OCI-LY3 (cell line): ENCODE measurements around the gene RPL18.

Experiments used
- H2AFZ ChIP-seq: fragments of 200-600, 300-600 bp; shearing (Covaris generic); 2 replicates; pipeline ENCODE4 v1.6.0; 2014; ENCODE audit warnings: antibody characterized with exemption, low read depth, low read length
- H3K27ac ChIP-seq: fragments of 200-600, 300-600 bp; sonication (generic); 2 replicates; pipeline ENCODE4 v1.5.1; 2014; ENCODE audit warnings: mild to moderate bottlenecking, low read length, moderate library complexity, mixed read lengths
- H3K27me3 ChIP-seq: fragments of 200-600, 300-600 bp; sonication (generic); 2 replicates; pipeline ENCODE4 v1.6.1; 2014; ENCODE audit warnings: low read depth, low read length, mixed read lengths
- H3K36me3 ChIP-seq: fragments of 200-600, 300-600 bp; sonication (generic); replicated peaks from 2 replicates; pipeline ENCODE3; 2014; ENCODE audit warnings: low read depth, low read length, mixed read lengths
- H3K4me1 ChIP-seq: fragments of 300-600, 200-600 bp; sonication (generic); 2 replicates; pipeline ENCODE4 v1.6.1; 2014; ENCODE audit warnings: low read length, mixed read lengths
- H3K4me2 ChIP-seq: fragments of 200-600, 300-600 bp; sonication (generic); 2 replicates; pipeline ENCODE4 v1.6.1; 2014; ENCODE audit warnings: low read length, mixed read lengths
- H3K4me3 ChIP-seq: fragments of 300-600, 200-600 bp; sonication (generic); 2 replicates; pipeline ENCODE4 v1.5.1; 2014; ENCODE audit warnings: antibody characterized with exemption, mild to moderate bottlenecking, low read length, moderate library complexity
- H3K79me2 ChIP-seq: fragments of 300-600, 200-600 bp; shearing (Covaris generic); 2 replicates; pipeline ENCODE4 v1.6.1; 2014; ENCODE audit warnings: mild to moderate bottlenecking, low read length, mixed read lengths
- H3K9ac ChIP-seq: fragments of 300-600, 200-600 bp; shearing (Covaris generic); 2 replicates; pipeline ENCODE4 v1.6.0; 2014; ENCODE audit warnings: mild to moderate bottlenecking, low read length, moderate library complexity
- H3K9me3 ChIP-seq: fragments of 200-600, 300-600 bp; shearing (Covaris generic); 2 replicates; pipeline ENCODE4 v1.6.1; 2014; ENCODE audit warnings: low read length, mixed read lengths; ENCODE audit not compliant: insufficient read depth
- H4K20me1 ChIP-seq: fragments of 200-600, 300-600 bp; sonication (generic); 2 replicates; pipeline ENCODE4 v1.6.1; 2016; ENCODE audit warnings: low read length, mixed read lengths; ENCODE audit not compliant: insufficient read depth
- CTCF ChIP-seq: fragments of 200-600, 300-600 bp; sonication (generic); IDR thresholded peaks from 2 replicates; pipeline ENCODE4 v1.5.1; 2014; ENCODE audit warnings: antibody characterized with exemption, low read length, low read depth
- EZH2phosphoT487 ChIP-seq: fragments of 200-600 bp; shearing (Covaris generic); IDR thresholded peaks from 2 replicates; pipeline ENCODE4 v1.6.1; 2018; ENCODE audit warnings: antibody characterized with exemption, mixed run types, low read depth

RPL18 gene

GRCh38 chr19:48595171-48595570 is 23.8 kb downstream of the RPL18 start:
- no peak overlapping the region for H3K9ac ChIP-seq
- no peaks in the 10 kb centered on the region for H3K79me2 ChIP-seq

GRCh38 chr19:48591021-48591420 is 28.0 kb downstream of the RPL18 start:
- H3K4me3 ChIP-seq, result no peak overlapping the region
- H3K9me3 ChIP-seq, result no peaks in the 10 kb centered on the region
- H3K4me2 ChIP-seq, result no peak overlapping the region
- H4K20me1 ChIP-seq, result no peaks in the 10 kb centered on the region
- TF ChIP-seq EZH2phosphoT487 (no peak), CTCF (no peak)
- H2AFZ ChIP-seq, result no peak overlapping the region
- H3K9ac ChIP-seq, result no peak overlapping the region
- peaks cover 5% of the 10 kb centered on the region; the same call in 1 of the 2 replicates for H3K4me1 ChIP-seq
- no peaks in the 10 kb centered on the region for H3K79me2 ChIP-seq
- H3K36me3 ChIP-seq, result no peaks in the 10 kb centered on the region
- H3K27me3 ChIP-seq, result no peaks in the 10 kb centered on the region
- H3K27ac ChIP-seq, result no peak overlapping the region

More at GRCh38 chr19:48595171-48595570, 23.8 kb downstream of the RPL18 start:
- no peaks in the 10 kb centered on the region for H3K9me3 ChIP-seq
- H3K27me3 ChIP-seq, result no peaks in the 10 kb centered on the region
- H3K27ac ChIP-seq, result no peak overlapping the region
- H3K4me3 ChIP-seq, result no peak overlapping the region
- no peak for TF ChIP-seq EZH2phosphoT487
- TF ChIP-seq CTCF, result no peak
- no peak overlapping the region for H2AFZ ChIP-seq
- no peaks in the 10 kb centered on the region for H3K36me3 ChIP-seq
- H3K4me1 ChIP-seq, result peaks cover 7% of the 10 kb centered on the region
- no peaks in the 10 kb centered on the region for H4K20me1 ChIP-seq
- no peak overlapping the region for H3K4me2 ChIP-seq

- Histone ChIP-seq H2AFZ (peak overlapping the region; percentile 79), H3K27me3 (no peaks in the 10 kb centered on the region), H3K36me3 (no peaks in the 10 kb centered on the region), H3K27ac (no peak overlapping the region), H3K79me2 (no peaks in the 10 kb centered on the region), H3K4me1 (peaks cover 8% of the 10 kb centered on the region; the same call in 1 of the 2 replicates), H3K9me3 (no peaks in the 10 kb centered on the region), H3K4me2 (peak overlapping the region; percentile 83), H4K20me1 (no peaks in the 10 kb centered on the region), H3K9ac (peak overlapping the region; percentile 59), H3K4me3 (peak overlapping the region; percentile 81)
- TF ChIP-seq EZH2phosphoT487, result no peak
- TF ChIP-seq CTCF, result peak; percentile 99
Measured at GRCh38 chr19:48588670-48589401, 30.1 kb downstream of the RPL18 start.

GRCh38 chr19:48587387-48587786 is 31.6 kb downstream of the RPL18 start:
- no peak overlapping the region for H3K9ac ChIP-seq

More at GRCh38 chr19:48587387-48587786, 31.6 kb downstream of the RPL18 start:
- Histone ChIP-seq H3K36me3 (no peaks in the 10 kb centered on the region), H3K4me3 (no peak overlapping the region), H3K27me3 (no peaks in the 10 kb centered on the region), H2AFZ (no peak overlapping the region), H3K27ac (no peak overlapping the region), H3K4me1 (peaks cover 8% of the 10 kb centered on the region; the same call in 1 of the 2 replicates), H3K4me2 (no peak overlapping the region), H3K79me2 (no peaks in the 10 kb centered on the region), H4K20me1 (no peaks in the 10 kb centered on the region), H3K9me3 (no peaks in the 10 kb centered on the region)
- no peak for TF ChIP-seq EZH2phosphoT487
- TF ChIP-seq CTCF, result no peak
